Measurements from ENCODE around the gene ADGRF3. TPM values are rescaled to one million over a fixed set of nuclear protein-coding genes. Genes with fewer than 3 reads are reported as not detected.
"Not testable (repeated sequence)": the region's sequence is repeated elsewhere in the genome, so short reads cannot be mapped to it uniquely, and the experiment has no call there.

ADGRF3 gene
- total RNA-seq, 1 experiment from 2014 or later = not detected

- DNase-seq (ENCODE audit: low read depth, low spot score) (no peak), ATAC-seq (no peak)
- POLR2A ChIA-PET = no interaction called here
- TF ChIP-seq POLR2A (IDR thresholded peaks at IDR 0.05; ENCODE audit: borderline replicate concordance, extremely low read depth, insufficient read depth, insufficient read length) (no peak), ELF1 (IDR thresholded peaks at IDR 0.05; ENCODE audit: borderline replicate concordance, low read depth) (no peak), ATF3 (IDR thresholded peaks at IDR 0.05) (no peak), SIN3A (IDR thresholded peaks at IDR 0.05; ENCODE audit: low read depth) (no peak), REST (IDR thresholded peaks at IDR 0.05; ENCODE audit: low read depth) (no peak), ZBTB33 (IDR thresholded peaks at IDR 0.05; ENCODE audit: extremely low read depth, insufficient replicate concordance, low read length) (no peak), SRF (IDR thresholded peaks at IDR 0.05; ENCODE audit: low read depth) (no peak), TCF7L2 (IDR thresholded peaks at IDR 0.05; ENCODE audit: borderline replicate concordance, extremely low read depth, insufficient read depth, insufficient read length) (no peak), EGR1 (IDR thresholded peaks at IDR 0.05; ENCODE audit: low read depth) (no peak), CBX3 (IDR thresholded peaks at IDR 0.05; ENCODE audit: low read depth) (no peak), JUND (IDR thresholded peaks at IDR 0.05) (no peak), POLR2AphosphoS5 (IDR thresholded peaks at IDR 0.05; ENCODE audit: low read depth, low read length) (no peak), EZH2 (IDR thresholded peaks at IDR 0.05) (no peak), FOSL1 (IDR thresholded peaks at IDR 0.05; ENCODE audit: low read depth) (no peak)
- TF ChIP-seq, protein P1, sequence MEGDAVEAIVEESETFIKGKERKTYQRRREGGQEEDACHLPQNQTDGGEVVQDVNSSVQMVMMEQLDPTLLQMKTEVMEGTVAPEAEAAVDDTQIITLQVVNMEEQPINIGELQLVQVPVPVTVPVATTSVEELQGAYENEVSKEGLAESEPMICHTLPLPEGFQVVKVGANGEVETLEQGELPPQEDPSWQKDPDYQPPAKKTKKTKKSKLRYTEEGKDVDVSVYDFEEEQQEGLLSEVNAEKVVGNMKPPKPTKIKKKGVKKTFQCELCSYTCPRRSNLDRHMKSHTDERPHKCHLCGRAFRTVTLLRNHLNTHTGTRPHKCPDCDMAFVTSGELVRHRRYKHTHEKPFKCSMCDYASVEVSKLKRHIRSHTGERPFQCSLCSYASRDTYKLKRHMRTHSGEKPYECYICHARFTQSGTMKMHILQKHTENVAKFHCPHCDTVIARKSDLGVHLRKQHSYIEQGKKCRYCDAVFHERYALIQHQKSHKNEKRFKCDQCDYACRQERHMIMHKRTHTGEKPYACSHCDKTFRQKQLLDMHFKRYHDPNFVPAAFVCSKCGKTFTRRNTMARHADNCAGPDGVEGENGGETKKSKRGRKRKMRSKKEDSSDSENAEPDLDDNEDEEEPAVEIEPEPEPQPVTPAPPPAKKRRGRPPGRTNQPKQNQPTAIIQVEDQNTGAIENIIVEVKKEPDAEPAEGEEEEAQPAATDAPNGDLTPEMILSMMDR (IDR thresholded peaks at IDR 0.05 in 2 of 3, conservative IDR thresholded peaks at IDR 0.05 in 1 of 3; ENCODE audit: borderline replicate concordance in 1 of 3, insufficient read depth in 1 of 3, low read depth in 2 of 3, low read length in 2 of 3) = no peak
- RAD21 ChIA-PET (ENCODE audit: low non-redundant PET in 1 of 2, low total read pairs in 2 of 2, uncharacterized antibody in 2 of 2, unreplicated experiment in 2 of 2) = no interaction called here
- H2AFZ ChIP-seq (ENCODE audit: low read depth, low read length, poor library complexity, severe bottlenecking) = no peak overlapping the region
- H3K4me3 ChIP-seq (replicated peaks in 1 of 2; ENCODE audit: low read depth in 1 of 2, low read length in 2 of 2) = no peak overlapping the region
- H3K9me2 ChIP-seq (ENCODE audit: insufficient read depth) = no peaks in the 10 kb centered on the region
- intact Hi-C loops (cut with micrococcal nuclease) = no loop called here
- no peaks in the 10 kb centered on the region for H3K79me2 ChIP-seq (ENCODE audit: insufficient read depth, low read length)
- no peak overlapping the region for H3K4me2 ChIP-seq (ENCODE audit: low read length)
- peaks cover 0 to 6% of the 10 kb centered on the region in 2 experiments; a peak in 1 of 4 replicates for H3K4me1 ChIP-seq (ENCODE audit: control insufficient read depth in 1 of 2, insufficient read depth in 2 of 2, low read length in 2 of 2)
- no peak overlapping the region for H3K9ac ChIP-seq (ENCODE audit: low read length)
- CTCF ChIA-PET = no interaction called here
- H3K27me3 ChIP-seq (ENCODE audit: insufficient read depth, low read length) = no peaks in the 10 kb centered on the region
- H4K20me1 ChIP-seq (ENCODE audit: insufficient read depth) = no peaks in the 10 kb centered on the region
- BruUV-seq (replicated peaks) = no TSS peak
- no peak overlapping the region for H3K27ac ChIP-seq (ENCODE audit: low read depth, low read length)
- H3K9me3 ChIP-seq (ENCODE audit: control insufficient read depth in 1 of 2, insufficient read depth in 1 of 2, low read depth in 1 of 2, low read length in 2 of 2) = no peaks in the 10 kb centered on the region
- no peaks in the 10 kb centered on the region for H3K36me3 ChIP-seq (ENCODE audit: control insufficient read depth in 1 of 2, insufficient read depth in 2 of 2, low read length in 2 of 2)
These were observed 41.0 kb downstream of the ADGRF3 start for GRCh38 chr2:26305540-26305939.

- H3K4me3 ChIP-seq (replicated peaks in 1 of 2; ENCODE audit: low read depth in 1 of 2, low read length in 2 of 2); H3K4me2 ChIP-seq (ENCODE audit: low read length); H3K79me2 ChIP-seq (ENCODE audit: insufficient read depth, low read length); CTCF ChIA-PET; POLR2A ChIA-PET; H3K9me2 ChIP-seq (ENCODE audit: insufficient read depth); H3K9ac ChIP-seq (ENCODE audit: low read length); H3K9me3 ChIP-seq (ENCODE audit: control insufficient read depth in 1 of 2, insufficient read depth in 1 of 2, low read depth in 1 of 2, low read length in 2 of 2); H3K27me3 ChIP-seq (ENCODE audit: insufficient read depth, low read length); DNase-seq (ENCODE audit: low read depth, low spot score); BruUV-seq (replicated peaks); H4K20me1 ChIP-seq (ENCODE audit: insufficient read depth); intact Hi-C loops (cut with micrococcal nuclease); H2AFZ ChIP-seq (ENCODE audit: low read depth, low read length, poor library complexity, severe bottlenecking); H3K4me1 ChIP-seq (ENCODE audit: control insufficient read depth in 1 of 2, insufficient read depth in 2 of 2, low read length in 2 of 2); H3K36me3 ChIP-seq (ENCODE audit: control insufficient read depth in 1 of 2, insufficient read depth in 2 of 2, low read length in 2 of 2); RAD21 ChIA-PET (ENCODE audit: low non-redundant PET in 1 of 2, low total read pairs in 2 of 2, uncharacterized antibody in 2 of 2, unreplicated experiment in 2 of 2); H3K27ac ChIP-seq (ENCODE audit: low read depth, low read length); ATAC-seq: not testable (repeated sequence)
These were observed 41.5 kb downstream of the ADGRF3 start for GRCh38 chr2:26305094-26305493.
